Measurements from ENCODE around the gene CHST13.
A peak's percentile ranks its signal among the peaks of the same experiment; 100 is the strongest.

Gene CHST13

DNA sequence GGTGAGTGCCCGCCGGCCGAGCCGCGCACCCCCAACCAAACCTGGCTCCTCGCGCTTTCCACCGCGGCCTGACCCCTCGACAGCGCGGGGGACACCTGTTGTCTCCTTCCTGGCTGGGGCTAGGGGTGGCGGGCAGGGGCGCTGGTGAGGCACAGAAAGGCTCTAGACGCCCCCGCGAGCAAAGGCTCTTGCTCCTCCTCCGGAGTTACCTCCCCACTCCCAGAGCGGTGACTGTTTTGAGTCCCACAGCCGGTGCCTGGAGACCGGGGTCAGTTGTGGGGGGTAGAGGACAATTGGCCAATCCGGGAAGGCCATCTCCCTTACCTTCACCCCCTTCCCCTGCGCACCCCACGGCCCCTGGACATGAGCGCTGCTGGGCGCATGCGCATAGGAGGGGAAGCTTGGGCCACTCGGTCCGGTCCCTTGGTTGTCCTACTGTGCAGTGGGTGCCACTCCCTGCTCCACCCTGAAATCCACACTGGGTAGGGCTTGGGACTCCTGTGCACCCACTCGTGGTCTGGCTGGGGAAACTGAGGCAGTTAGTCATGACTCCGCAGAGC, 554 bp downstream of the CHST13 start:
- TF ChIP-seq, protein P1, sequence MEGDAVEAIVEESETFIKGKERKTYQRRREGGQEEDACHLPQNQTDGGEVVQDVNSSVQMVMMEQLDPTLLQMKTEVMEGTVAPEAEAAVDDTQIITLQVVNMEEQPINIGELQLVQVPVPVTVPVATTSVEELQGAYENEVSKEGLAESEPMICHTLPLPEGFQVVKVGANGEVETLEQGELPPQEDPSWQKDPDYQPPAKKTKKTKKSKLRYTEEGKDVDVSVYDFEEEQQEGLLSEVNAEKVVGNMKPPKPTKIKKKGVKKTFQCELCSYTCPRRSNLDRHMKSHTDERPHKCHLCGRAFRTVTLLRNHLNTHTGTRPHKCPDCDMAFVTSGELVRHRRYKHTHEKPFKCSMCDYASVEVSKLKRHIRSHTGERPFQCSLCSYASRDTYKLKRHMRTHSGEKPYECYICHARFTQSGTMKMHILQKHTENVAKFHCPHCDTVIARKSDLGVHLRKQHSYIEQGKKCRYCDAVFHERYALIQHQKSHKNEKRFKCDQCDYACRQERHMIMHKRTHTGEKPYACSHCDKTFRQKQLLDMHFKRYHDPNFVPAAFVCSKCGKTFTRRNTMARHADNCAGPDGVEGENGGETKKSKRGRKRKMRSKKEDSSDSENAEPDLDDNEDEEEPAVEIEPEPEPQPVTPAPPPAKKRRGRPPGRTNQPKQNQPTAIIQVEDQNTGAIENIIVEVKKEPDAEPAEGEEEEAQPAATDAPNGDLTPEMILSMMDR (IDR thresholded peaks at IDR 0.05; ENCODE audit: low read depth, low read length, missing control alignments) = no peak
- DNase-seq (ENCODE audit: extremely low read depth, low read depth) = no peak
- peak overlapping the region; percentile 20 for H3K4me3 ChIP-seq (replicated peaks; ENCODE audit: low read depth, low read length)

DNA sequence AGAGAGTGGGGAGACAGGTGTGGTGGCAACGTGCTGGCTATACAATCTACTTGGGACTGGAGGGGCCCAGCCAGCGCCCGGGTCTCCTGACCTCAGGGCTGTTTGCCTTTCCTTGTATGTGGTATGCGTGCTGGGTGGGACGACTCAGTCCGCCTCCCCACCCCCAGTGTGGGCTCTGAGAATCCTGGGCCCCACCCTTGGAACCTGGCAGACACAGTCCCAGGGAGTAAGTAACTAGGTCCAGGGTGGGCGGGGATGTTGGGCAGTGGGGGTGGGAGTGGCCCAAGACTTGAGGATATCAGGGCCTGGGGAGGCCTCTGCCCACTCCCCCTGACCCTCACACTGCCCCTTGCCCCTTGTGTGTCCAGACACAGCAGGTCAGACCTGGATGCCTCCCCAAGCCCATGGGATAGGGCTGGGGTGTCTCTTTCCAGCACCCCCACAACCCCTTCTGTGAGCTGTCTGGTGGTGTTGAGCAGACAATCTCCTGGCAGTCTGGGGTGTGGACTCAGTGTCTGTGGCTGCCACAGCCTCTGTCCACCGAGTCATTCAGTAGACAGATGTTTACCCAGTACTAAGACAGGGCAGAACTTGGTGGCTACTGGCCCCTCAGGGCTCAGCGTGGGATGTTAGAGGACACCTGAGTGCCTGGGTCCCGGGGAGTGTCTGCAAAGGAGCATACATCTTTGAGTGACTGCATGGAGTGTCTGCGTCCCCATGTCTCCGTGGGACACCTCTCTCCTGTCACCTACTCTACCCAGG, 1.3 kb downstream of the CHST13 start:
- TF ChIP-seq, protein P1 (IDR thresholded peaks at IDR 0.05; ENCODE audit: low read depth, low read length, missing control alignments) = no peak
- no peak for DNase-seq (ENCODE audit: extremely low read depth, low read depth)
- H3K4me3 ChIP-seq (replicated peaks; ENCODE audit: low read depth, low read length) = no peak overlapping the region

DNA sequence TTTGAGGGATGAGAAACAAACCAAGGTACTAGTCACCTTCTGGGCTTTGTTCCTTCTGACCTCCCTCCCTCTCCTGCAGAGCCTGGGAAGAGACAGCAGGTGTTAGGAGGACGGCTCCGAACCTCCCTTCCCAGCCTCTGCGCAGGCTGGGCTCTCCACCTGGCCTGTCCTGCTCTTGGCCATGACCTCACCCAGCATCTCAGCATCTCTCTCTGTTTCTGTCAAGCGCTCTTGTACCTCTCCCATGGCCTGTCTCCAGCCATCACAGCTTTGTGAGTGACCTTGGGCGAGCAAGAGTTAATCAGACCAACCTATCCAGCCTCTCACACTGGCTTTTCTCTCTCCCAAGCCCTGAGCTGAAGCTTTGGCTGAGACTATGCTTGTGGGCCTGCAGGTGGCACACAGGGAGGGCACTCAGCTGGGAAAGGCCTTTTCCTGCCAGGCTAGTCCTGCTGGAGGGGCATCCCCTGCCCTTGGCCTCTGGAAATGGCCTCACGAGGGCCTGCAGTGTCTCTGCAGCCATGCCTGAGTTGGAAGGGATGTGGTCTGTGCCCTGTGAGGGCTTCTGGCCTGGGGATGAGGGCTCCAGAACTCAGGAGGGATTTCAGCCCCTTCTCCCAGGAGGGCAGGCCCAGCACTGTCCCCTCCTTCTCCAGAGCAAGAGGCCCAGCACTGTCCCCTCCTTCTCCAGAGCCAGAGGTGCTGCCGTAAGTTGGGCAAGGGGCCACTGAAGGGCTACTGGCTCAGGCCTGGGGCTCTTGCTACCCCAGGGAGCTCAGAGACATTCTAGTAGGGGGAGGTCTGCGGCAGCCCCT, 2.1 kb downstream of the CHST13 start:
- TF ChIP-seq, protein P1 (IDR thresholded peaks at IDR 0.05; ENCODE audit: low read depth, low read length, missing control alignments) = no peak
- no peak for DNase-seq (ENCODE audit: extremely low read depth, low read depth)

DNA sequence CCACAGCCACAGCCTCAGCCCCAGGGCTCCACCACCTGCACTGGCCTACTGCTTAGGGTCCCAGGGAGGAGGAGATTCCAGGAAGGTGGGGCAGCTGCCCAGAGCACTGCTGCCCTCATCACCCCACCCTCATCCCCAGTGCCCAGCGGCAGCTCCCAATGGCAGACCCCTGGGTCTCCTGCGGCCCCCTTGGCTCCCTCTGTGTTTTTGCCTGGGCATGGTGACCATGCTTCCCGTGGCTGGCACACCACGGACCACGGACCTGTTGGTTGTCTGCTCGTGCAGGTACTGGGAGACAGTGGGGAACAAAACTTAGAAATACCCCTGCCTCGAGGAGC, 2.7 kb downstream of the CHST13 start:
- TF ChIP-seq, protein P1 (IDR thresholded peaks at IDR 0.05; ENCODE audit: low read depth, low read length, missing control alignments) = no peak
- DNase-seq (ENCODE audit: extremely low read depth, low read depth) = no peak
- H3K4me3 ChIP-seq (replicated peaks; ENCODE audit: low read depth, low read length) = no peak overlapping the region

More for the DNA sequence above, 2.1 kb downstream of the CHST13 start:
- no peak overlapping the region for H3K4me3 ChIP-seq (replicated peaks; ENCODE audit: low read depth, low read length)

DNA sequence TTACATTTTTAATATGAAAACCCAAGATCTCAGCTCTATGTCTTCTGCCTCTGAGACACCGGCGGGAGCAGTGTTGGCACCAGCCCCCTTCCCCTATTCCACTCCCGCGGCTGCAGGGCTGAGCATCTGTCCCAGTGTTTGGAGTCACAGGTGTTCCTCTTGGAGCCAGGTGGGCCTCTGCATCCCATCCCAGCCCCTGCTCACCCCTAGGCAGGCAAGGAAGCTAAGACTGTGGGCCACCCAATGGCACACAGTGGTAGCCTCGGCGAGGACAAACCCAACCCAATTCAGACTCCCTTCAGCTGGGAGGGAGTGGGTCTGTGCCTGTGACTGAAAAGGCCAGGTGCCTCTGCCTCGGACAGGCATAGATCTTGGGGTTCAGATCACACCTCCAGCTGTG, 3.1 kb downstream of the CHST13 start:
- no peak for DNase-seq (ENCODE audit: extremely low read depth, low read depth)
- no peak overlapping the region for H3K4me3 ChIP-seq (replicated peaks; ENCODE audit: low read depth, low read length)
- TF ChIP-seq, protein P1 (IDR thresholded peaks at IDR 0.05; ENCODE audit: low read depth, low read length, missing control alignments) = no peak

DNA sequence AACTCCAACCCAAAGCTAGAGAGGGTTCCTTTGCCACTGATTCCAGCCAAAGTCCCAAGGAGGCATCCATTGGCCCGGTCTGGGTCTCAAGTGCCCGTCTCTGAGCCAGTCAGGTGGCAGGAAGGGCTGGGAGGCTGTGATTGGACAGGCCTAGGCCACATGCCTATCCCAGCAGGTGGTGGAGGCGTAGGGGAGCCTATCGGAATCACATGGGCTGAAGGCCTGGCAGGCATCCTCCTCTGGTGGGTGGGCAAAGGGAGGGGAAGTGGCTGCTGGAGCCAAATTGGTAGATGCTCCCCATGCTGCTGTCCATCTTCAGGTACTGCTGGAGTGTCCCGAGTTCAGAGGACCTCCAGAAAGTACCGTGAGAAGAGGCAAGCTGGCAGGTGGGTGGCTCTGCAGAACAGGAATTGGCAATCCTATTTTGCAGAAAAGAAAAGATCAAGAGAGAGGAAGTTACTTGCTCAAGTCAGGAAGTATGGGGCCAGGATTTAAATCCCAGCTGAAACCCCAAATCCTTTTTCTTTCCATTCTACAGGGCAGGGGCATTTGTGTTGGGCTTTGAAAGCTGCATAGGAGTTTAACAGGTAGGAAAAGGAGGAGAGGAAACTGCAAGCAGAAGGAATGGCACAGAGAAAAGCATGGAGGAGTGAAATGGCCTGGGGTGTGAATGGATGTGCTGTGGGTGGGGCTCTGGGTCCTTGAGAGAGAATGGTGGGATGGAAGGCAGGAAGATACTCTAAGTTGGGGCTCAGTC, 3.7 kb downstream of the CHST13 start:
- no peak for DNase-seq (ENCODE audit: extremely low read depth, low read depth)
- no peak overlapping the region for H3K4me3 ChIP-seq (replicated peaks; ENCODE audit: low read depth, low read length)
- TF ChIP-seq, protein P1 (IDR thresholded peaks at IDR 0.05; ENCODE audit: low read depth, low read length, missing control alignments) = no peak

Measured in HFF-Myc (cell line).